Measurements from ENCODE around the gene CPN2. TPM values are rescaled to one million over a fixed set of nuclear protein-coding genes. Genes with fewer than 3 reads are reported as not detected.

The CPN2 gene
- total RNA-seq, 3 donors from 2014 or later (not counting 1 experiment from before 2014, with no cell fraction given): not detected

DNA sequence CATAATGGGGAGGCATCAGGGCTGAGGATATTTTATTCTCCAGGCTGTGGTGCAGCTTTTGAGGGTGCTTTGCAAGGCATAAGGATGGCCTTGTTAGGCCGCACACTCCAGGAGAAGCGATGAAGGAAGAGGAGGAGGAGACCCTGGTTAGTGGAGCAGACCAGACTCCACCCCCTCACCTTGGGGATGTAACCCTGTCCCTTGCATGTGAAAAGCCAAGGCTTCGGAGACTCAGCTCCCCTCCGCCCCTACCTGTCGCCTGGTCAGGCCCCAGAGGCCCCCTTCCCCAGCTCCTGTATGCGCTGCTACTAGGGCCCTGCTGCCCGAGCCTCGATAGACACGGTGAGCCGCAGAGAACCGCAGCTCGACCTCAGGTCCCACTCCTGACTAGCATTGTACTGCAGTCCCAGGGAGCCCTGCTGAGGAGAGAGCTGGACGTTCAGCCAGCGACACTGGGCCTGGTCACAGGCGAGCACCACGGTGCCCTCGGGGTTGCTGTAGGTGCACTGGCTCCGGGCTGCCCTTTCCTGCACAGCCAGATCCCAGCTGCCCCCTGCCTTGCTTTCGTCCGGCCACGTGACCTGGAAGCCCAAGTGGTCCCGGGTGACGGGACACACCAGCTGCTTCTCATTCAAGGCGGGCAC, 10.2 kb downstream of the CPN2 start:
- H3K4me1 Mint-ChIP-seq: no peaks in the 10 kb centered on the region
- Histone ChIP-seq H3K4me1 (ENCODE audit: control insufficient read depth, insufficient read depth, low read length) (no peaks in the 10 kb centered on the region), H3K27me3 (ENCODE audit: control insufficient read depth, insufficient read depth, low read length) (peaks cover 4% of the 10 kb centered on the region), H3K4me3 (ENCODE audit: low read length) (no peak overlapping the region), H3K9me3 (ENCODE audit: control insufficient read depth, insufficient read depth, low read length) (no peaks in the 10 kb centered on the region), H3K27ac (ENCODE audit: low read length) (no peak overlapping the region), H3K36me3 (ENCODE audit: control insufficient read depth, insufficient read depth, low read length) (no peaks in the 10 kb centered on the region)
- DNase-seq: no peak
- TF ChIP-seq, protein P1, sequence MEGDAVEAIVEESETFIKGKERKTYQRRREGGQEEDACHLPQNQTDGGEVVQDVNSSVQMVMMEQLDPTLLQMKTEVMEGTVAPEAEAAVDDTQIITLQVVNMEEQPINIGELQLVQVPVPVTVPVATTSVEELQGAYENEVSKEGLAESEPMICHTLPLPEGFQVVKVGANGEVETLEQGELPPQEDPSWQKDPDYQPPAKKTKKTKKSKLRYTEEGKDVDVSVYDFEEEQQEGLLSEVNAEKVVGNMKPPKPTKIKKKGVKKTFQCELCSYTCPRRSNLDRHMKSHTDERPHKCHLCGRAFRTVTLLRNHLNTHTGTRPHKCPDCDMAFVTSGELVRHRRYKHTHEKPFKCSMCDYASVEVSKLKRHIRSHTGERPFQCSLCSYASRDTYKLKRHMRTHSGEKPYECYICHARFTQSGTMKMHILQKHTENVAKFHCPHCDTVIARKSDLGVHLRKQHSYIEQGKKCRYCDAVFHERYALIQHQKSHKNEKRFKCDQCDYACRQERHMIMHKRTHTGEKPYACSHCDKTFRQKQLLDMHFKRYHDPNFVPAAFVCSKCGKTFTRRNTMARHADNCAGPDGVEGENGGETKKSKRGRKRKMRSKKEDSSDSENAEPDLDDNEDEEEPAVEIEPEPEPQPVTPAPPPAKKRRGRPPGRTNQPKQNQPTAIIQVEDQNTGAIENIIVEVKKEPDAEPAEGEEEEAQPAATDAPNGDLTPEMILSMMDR (IDR thresholded peaks at IDR 0.05): no peak
- no peak overlapping the region for H3K27ac Mint-ChIP-seq
- 92% methylated on average over 23 of the region's 24 CpGs for WGBS (ENCODE audit: insufficient coverage)
- no peaks in the 10 kb centered on the region for H3K9me3 Mint-ChIP-seq
- intact Hi-C loops (cut with micrococcal nuclease): no loop called here
- no peaks in the 10 kb centered on the region for H3K36me3 Mint-ChIP-seq
- ATAC-seq: no peak
- H3K4me3 Mint-ChIP-seq: no peak overlapping the region
- peaks cover 24 to 28% of the 10 kb centered on the region in 2 donors for H3K27me3 Mint-ChIP-seq (ENCODE audit: low read depth in 2 of 2)

DNA sequence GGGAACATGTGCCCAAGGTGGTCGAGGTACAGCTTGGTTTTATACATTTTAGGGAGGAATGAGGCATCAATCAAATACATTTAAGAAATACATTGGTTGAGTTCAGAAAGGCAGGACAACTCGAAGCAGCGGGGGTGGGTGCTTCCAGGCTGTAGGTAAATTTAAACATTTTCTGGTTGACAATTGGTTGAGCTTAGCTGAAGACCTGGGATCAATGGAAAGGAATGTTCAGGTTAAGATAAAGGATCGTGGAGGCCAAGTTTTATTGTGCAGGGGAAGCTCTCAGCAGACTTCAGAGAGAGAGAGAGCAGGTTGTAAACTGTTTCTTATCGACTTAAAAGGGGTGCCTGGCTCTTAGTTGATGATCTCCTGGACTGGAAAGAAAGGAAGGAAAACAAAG, 11.3 kb downstream of the CPN2 start:
- intact Hi-C loops (cut with micrococcal nuclease): loop anchor here (10.0 kb wide), 1 partner anchor 235 kb away; no protein-coding TSS in a partner anchor
- no peaks in the 10 kb centered on the region for H3K9me3 Mint-ChIP-seq
- Histone ChIP-seq H3K4me3 (ENCODE audit: low read length) (no peak overlapping the region), H3K27me3 (ENCODE audit: control insufficient read depth, insufficient read depth, low read length) (peaks cover 4% of the 10 kb centered on the region), H3K4me1 (ENCODE audit: control insufficient read depth, insufficient read depth, low read length) (no peaks in the 10 kb centered on the region), H3K36me3 (ENCODE audit: control insufficient read depth, insufficient read depth, low read length) (no peaks in the 10 kb centered on the region), H3K27ac (ENCODE audit: low read length) (no peak overlapping the region), H3K9me3 (ENCODE audit: control insufficient read depth, insufficient read depth, low read length) (no peaks in the 10 kb centered on the region)
- ATAC-seq (no peak), DNase-seq (no peak)
- no peak overlapping the region for H3K27ac Mint-ChIP-seq
- no peak overlapping the region for H3K4me3 Mint-ChIP-seq
- H3K36me3 Mint-ChIP-seq: no peaks in the 10 kb centered on the region
- TF ChIP-seq, protein P1 (IDR thresholded peaks at IDR 0.05): no peak
- 60% methylated on average over 5 of the region's 5 CpGs for WGBS (ENCODE audit: insufficient coverage)
- H3K27me3 Mint-ChIP-seq (ENCODE audit: low read depth in 2 of 2): peaks cover 24 to 28% of the 10 kb centered on the region in 2 donors
- no peaks in the 10 kb centered on the region for H3K4me1 Mint-ChIP-seq

DNA sequence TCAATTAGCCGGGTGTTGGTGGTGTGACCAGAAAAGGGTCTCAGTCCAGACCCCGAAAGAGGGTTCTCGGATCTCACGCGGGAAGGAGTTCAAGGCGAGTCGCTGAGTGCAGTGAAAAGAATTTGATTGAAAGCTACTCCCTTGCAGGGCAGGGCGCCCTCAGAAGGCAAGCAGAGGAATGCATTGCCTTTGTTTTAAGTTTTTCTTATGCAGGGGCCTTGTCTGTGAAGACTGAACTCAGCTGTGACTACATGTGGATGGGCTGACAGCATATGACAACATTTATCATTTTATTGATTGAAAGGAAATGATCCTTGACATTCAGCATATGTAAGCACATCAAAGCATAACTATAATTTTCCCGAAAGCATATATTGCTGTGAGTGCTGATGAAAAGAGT, 11.8 kb downstream of the CPN2 start:
- 83% methylated on average over 8 of the region's 9 CpGs for WGBS (ENCODE audit: insufficient coverage)
- Histone ChIP-seq H3K4me3 (ENCODE audit: low read length) (no peak overlapping the region), H3K36me3 (ENCODE audit: control insufficient read depth, insufficient read depth, low read length) (no peaks in the 10 kb centered on the region), H3K4me1 (ENCODE audit: control insufficient read depth, insufficient read depth, low read length) (no peaks in the 10 kb centered on the region), H3K9me3 (ENCODE audit: control insufficient read depth, insufficient read depth, low read length) (no peaks in the 10 kb centered on the region), H3K27ac (ENCODE audit: low read length) (no peak overlapping the region), H3K27me3 (ENCODE audit: control insufficient read depth, insufficient read depth, low read length) (peaks cover 4% of the 10 kb centered on the region)
- DNase-seq (no peak), ATAC-seq (no peak)
- Mint-ChIP-seq H3K27me3 (ENCODE audit: low read depth in 2 of 2) (peaks cover 24 to 28% of the 10 kb centered on the region in 2 donors), H3K4me1 (no peaks in the 10 kb centered on the region), H3K9me3 (no peaks in the 10 kb centered on the region), H3K36me3 (no peaks in the 10 kb centered on the region), H3K4me3 (no peak overlapping the region), H3K27ac (no peak overlapping the region)
- intact Hi-C loops (cut with micrococcal nuclease): loop anchor here (10.0 kb wide), 1 partner anchor 235 kb away; no protein-coding TSS in a partner anchor
- TF ChIP-seq, protein P1 (IDR thresholded peaks at IDR 0.05): no peak
